ENCODE measurements around the gene NDUFS6.

NDUFS6 gene

GRCh38 chr5:1832511-1833250 lies 31.5 kb downstream of the NDUFS6 start:
- TF ChIP-seq POLR2AphosphoS5 (IDR thresholded peaks at IDR 0.05; ENCODE audit: low read depth) (no peak), GABPA (IDR thresholded peaks at IDR 0.05; ENCODE audit: low read depth) (no peak), SPI1 (IDR thresholded peaks at IDR 0.05; ENCODE audit: borderline replicate concordance, low read depth) (no peak)
- TF ChIP-seq, protein P1, sequence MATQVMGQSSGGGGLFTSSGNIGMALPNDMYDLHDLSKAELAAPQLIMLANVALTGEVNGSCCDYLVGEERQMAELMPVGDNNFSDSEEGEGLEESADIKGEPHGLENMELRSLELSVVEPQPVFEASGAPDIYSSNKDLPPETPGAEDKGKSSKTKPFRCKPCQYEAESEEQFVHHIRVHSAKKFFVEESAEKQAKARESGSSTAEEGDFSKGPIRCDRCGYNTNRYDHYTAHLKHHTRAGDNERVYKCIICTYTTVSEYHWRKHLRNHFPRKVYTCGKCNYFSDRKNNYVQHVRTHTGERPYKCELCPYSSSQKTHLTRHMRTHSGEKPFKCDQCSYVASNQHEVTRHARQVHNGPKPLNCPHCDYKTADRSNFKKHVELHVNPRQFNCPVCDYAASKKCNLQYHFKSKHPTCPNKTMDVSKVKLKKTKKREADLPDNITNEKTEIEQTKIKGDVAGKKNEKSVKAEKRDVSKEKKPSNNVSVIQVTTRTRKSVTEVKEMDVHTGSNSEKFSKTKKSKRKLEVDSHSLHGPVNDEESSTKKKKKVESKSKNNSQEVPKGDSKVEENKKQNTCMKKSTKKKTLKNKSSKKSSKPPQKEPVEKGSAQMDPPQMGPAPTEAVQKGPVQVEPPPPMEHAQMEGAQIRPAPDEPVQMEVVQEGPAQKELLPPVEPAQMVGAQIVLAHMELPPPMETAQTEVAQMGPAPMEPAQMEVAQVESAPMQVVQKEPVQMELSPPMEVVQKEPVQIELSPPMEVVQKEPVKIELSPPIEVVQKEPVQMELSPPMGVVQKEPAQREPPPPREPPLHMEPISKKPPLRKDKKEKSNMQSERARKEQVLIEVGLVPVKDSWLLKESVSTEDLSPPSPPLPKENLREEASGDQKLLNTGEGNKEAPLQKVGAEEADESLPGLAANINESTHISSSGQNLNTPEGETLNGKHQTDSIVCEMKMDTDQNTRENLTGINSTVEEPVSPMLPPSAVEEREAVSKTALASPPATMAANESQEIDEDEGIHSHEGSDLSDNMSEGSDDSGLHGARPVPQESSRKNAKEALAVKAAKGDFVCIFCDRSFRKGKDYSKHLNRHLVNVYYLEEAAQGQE (IDR thresholded peaks at IDR 0.05; ENCODE audit: insufficient replicate concordance, low read depth), result no peak
- TF ChIP-seq, protein P2, sequence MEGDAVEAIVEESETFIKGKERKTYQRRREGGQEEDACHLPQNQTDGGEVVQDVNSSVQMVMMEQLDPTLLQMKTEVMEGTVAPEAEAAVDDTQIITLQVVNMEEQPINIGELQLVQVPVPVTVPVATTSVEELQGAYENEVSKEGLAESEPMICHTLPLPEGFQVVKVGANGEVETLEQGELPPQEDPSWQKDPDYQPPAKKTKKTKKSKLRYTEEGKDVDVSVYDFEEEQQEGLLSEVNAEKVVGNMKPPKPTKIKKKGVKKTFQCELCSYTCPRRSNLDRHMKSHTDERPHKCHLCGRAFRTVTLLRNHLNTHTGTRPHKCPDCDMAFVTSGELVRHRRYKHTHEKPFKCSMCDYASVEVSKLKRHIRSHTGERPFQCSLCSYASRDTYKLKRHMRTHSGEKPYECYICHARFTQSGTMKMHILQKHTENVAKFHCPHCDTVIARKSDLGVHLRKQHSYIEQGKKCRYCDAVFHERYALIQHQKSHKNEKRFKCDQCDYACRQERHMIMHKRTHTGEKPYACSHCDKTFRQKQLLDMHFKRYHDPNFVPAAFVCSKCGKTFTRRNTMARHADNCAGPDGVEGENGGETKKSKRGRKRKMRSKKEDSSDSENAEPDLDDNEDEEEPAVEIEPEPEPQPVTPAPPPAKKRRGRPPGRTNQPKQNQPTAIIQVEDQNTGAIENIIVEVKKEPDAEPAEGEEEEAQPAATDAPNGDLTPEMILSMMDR (IDR thresholded peaks at IDR 0.05; ENCODE audit: insufficient read depth, low read length), result no peak
- H3K27ac ChIP-seq (replicated peaks), result no peak overlapping the region
- no peaks in the 10 kb centered on the region for H3K27me3 ChIP-seq (ENCODE audit: insufficient read depth, poor library complexity, severe bottlenecking)
- DNase-seq (ENCODE audit: low read depth in 1 of 2, low spot score in 1 of 2), result no peak
- no peak overlapping the region for H3K4me3 ChIP-seq (replicated peaks; ENCODE audit: insufficient read depth, low read length)

DNA sequence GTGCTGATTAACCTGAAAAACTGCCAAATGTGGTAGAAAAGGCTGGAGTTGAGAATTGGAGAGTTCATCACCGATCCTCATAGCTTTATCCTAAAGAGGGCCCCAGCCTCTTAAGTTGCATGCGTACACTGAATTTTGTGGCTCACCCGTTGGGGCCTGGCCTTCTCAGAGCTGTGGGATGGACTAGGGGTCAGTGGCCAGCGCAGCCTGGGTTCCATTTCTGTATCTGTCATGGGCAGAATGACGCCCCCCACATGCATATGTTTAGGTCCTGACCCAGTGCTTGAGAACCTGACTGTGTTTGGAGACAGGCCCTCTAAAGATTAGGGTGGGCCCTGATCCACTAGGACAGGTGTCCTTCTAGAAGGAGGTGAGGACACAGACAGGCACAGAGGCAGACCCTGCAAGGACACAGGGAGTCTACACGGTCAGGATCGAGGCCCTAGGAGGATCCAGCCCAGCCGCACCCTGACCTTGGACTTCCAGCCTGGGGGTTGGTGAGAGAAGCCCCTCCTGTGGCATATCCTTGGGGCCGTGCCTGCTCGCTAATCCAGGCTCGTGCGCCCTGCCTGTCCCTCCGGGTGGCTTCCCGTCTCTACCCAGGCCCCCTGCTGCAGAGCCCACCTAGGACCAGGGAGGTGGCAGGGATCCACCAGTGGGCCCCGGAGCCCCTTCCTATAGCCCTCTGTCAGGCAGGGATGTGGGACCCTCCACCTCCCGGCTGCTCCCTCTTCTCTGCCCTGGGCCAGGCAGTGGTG lies 32.2 kb downstream of the NDUFS6 start:
- Histone ChIP-seq H3K27ac (replicated peaks) (no peak overlapping the region), H3K4me3 (replicated peaks; ENCODE audit: insufficient read depth, low read length) (no peak overlapping the region), H3K27me3 (ENCODE audit: insufficient read depth, poor library complexity, severe bottlenecking) (no peaks in the 10 kb centered on the region)
- no peak for DNase-seq (ENCODE audit: low read depth in 1 of 2, low spot score in 1 of 2)
- TF ChIP-seq POLR2AphosphoS5 (IDR thresholded peaks at IDR 0.05; ENCODE audit: low read depth) (no peak), SPI1 (IDR thresholded peaks at IDR 0.05; ENCODE audit: borderline replicate concordance, low read depth) (no peak), GABPA (IDR thresholded peaks at IDR 0.05; ENCODE audit: low read depth) (no peak)
- TF ChIP-seq, protein P1 (IDR thresholded peaks at IDR 0.05; ENCODE audit: insufficient replicate concordance, low read depth), result no peak
- TF ChIP-seq, protein P2 (IDR thresholded peaks at IDR 0.05; ENCODE audit: insufficient read depth, low read length), result no peak

DNA sequence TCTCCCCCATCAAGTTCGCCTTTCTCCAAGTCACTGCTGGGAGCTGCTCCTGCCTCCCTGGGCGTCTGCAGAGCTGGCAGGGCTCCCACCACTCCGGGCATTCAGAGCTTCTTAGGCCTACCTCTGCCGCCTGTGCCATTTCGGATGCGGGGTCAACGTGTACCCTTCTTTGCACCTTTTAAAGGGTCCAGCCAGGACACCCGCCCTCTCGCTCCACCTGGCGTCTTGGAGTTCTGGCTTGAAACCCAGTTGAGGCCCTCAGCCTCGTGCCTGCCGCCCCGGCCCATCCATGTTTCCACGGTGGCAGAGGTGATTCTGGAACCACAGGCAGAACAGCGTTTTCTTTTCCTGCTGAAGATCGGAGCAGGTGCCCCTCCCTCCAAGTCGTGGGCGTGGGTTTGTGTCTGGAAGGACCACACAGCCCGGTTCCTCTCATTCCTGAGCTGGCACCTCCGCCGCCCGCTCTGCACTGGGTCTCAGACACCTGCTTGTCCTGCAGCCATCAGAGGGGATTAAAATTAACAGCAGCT lies 32.9 kb downstream of the NDUFS6 start:
- TF ChIP-seq POLR2AphosphoS5 (IDR thresholded peaks at IDR 0.05; ENCODE audit: low read depth) (no peak), GABPA (IDR thresholded peaks at IDR 0.05; ENCODE audit: low read depth) (no peak), SPI1 (IDR thresholded peaks at IDR 0.05; ENCODE audit: borderline replicate concordance, low read depth) (no peak)
- TF ChIP-seq, protein P2 (IDR thresholded peaks at IDR 0.05; ENCODE audit: insufficient read depth, low read length), result no peak
- TF ChIP-seq, protein P1 (IDR thresholded peaks at IDR 0.05; ENCODE audit: insufficient replicate concordance, low read depth), result no peak
- Histone ChIP-seq H3K27me3 (ENCODE audit: insufficient read depth, poor library complexity, severe bottlenecking) (no peaks in the 10 kb centered on the region), H3K27ac (replicated peaks) (no peak overlapping the region), H3K4me3 (replicated peaks; ENCODE audit: insufficient read depth, low read length) (no peak overlapping the region)
- no peak for DNase-seq (ENCODE audit: low read depth in 1 of 2, low spot score in 1 of 2)

All from HL-60 (cell line).